Neuronal stem cell (in vitro differentiated cells): ENCODE data around the gene ASB5.
"Not testable (repeated sequence)": the region's sequence is repeated elsewhere in the genome, so short reads cannot be mapped to it uniquely, and the experiment has no call there.

ENCODE experiments used
- DNase-seq: peaks from one replicate; pipeline ENCODE4 v3.0.0-alpha.2; 2013; ENCODE audit warnings: low spot score
- H2AFZ ChIP-seq: one replicate; pipeline ENCODE4 v1.6.1; 2013; ENCODE audit warnings: mild to moderate bottlenecking, low read length, inconsistent platforms
- H2AK5ac ChIP-seq: 2 replicates; pipeline ENCODE4 v1.6.1; 2013; ENCODE audit warnings: low read depth, mild to moderate bottlenecking, inconsistent platforms, low read length, moderate library complexity, mixed read lengths
- H2BK120ac ChIP-seq: 2 replicates; pipeline ENCODE4 v1.6.1; 2013; ENCODE audit warnings: low read depth, mild to moderate bottlenecking, inconsistent platforms, low read length, moderate library complexity, mixed read lengths
- H2BK12ac ChIP-seq: one replicate; pipeline ENCODE4 v1.6.1; 2013; ENCODE audit warnings: low read length, inconsistent platforms
- H2BK15ac ChIP-seq: 2 replicates; pipeline ENCODE4 v1.6.1; 2013; ENCODE audit warnings: mild to moderate bottlenecking, low read length, inconsistent platforms, mixed read lengths
- H2BK5ac ChIP-seq: one replicate; pipeline ENCODE4 v1.6.1; 2013; ENCODE audit warnings: inconsistent platforms, mild to moderate bottlenecking, low read length, moderate library complexity
- H3K14ac ChIP-seq: one replicate; pipeline ENCODE4 v1.6.1; 2013; ENCODE audit warnings: low read length, inconsistent platforms
- H3K18ac ChIP-seq: 2 replicates; pipeline ENCODE4 v1.6.1; 2013; ENCODE audit warnings: low read length, inconsistent platforms
- H3K23ac ChIP-seq: 2 replicates; pipeline ENCODE4 v1.6.1; 2013; ENCODE audit warnings: low read depth, mild to moderate bottlenecking, mixed read lengths, low read length, inconsistent platforms; ENCODE audit not compliant: poor library complexity
- H3K27ac ChIP-seq: replicated peaks from 3 replicates; pipeline ENCODE4 v1.5.1; 2013; ENCODE audit warnings: low read length, inconsistent platforms
- H3K27me3 ChIP-seq, 3 experiments: 2 replicates each; pipeline ENCODE4 v1.6.1; 2013; ENCODE audit warnings: low read length in 3 of 3, mild to moderate bottlenecking in 2 of 3, inconsistent platforms in 1 of 3, low read depth in 1 of 3, mixed read lengths in 1 of 3, moderate library complexity in 1 of 3; ENCODE audit not compliant: control insufficient read depth in 3 of 3, insufficient read depth in 3 of 3
- H3K36me3 ChIP-seq, 2 donors: replicated peaks in 1 of 2; 2 replicates each; pipeline ENCODE4 v1.6.1; 2013; ENCODE audit warnings: low read length in 2 of 2; ENCODE audit not compliant: control insufficient read depth in 2 of 2, insufficient read depth in 2 of 2
- H3K4ac ChIP-seq: 2 replicates; pipeline ENCODE4 v1.6.1; 2013; ENCODE audit warnings: inconsistent platforms, mild to moderate bottlenecking, low read length, moderate library complexity
- H3K4me1 ChIP-seq, 2 donors: 1 replicate in 1 of 2; 2 replicates in 1 of 2; pipeline ENCODE4 v1.6.1; 2013; ENCODE audit warnings: low read length in 2 of 2, low read depth in 1 of 2; ENCODE audit not compliant: control insufficient read depth in 2 of 2, insufficient read depth in 1 of 2
- H3K4me2 ChIP-seq: one replicate; pipeline ENCODE4 v1.6.1; 2013; ENCODE audit warnings: mild to moderate bottlenecking, low read length, inconsistent platforms; ENCODE audit not compliant: insufficient read depth, poor library complexity, severe bottlenecking
- H3K4me3 ChIP-seq, 2 donors: 2 replicates each; pipeline ENCODE4 v1.5.1; 2013; ENCODE audit warnings: low read length in 2 of 2, mild to moderate bottlenecking in 2 of 2, inconsistent platforms in 1 of 2, moderate library complexity in 1 of 2
- H3K79me1 ChIP-seq: one replicate; pipeline ENCODE4 v1.6.1; 2013; ENCODE audit warnings: low read depth, mild to moderate bottlenecking, inconsistent platforms, low read length, moderate library complexity
- H3K9ac ChIP-seq: one replicate; pipeline ENCODE4 v1.6.1; 2013; ENCODE audit warnings: mild to moderate bottlenecking, low read depth, low read length, inconsistent platforms; ENCODE audit not compliant: poor library complexity
- H3K9me3 ChIP-seq, 2 donors: replicated peaks in 1 of 2; 2 replicates each; pipeline versions ENCODE3 to v1.6.1; 2013; ENCODE audit warnings: low read length in 2 of 2, mild to moderate bottlenecking in 2 of 2, inconsistent platforms in 1 of 2, low read depth in 1 of 2, mixed read lengths in 1 of 2, moderate library complexity in 1 of 2; ENCODE audit not compliant: control insufficient read depth in 2 of 2, insufficient read depth in 1 of 2
- H4K8ac ChIP-seq: one replicate; pipeline ENCODE4 v1.6.1; 2013; ENCODE audit warnings: low read depth, mild to moderate bottlenecking, inconsistent platforms, low read length, moderate library complexity
- H4K91ac ChIP-seq: one replicate; pipeline ENCODE4 v1.6.1; 2013; ENCODE audit warnings: low read length, low read depth, mild to moderate bottlenecking, inconsistent platforms; ENCODE audit not compliant: poor library complexity
- WGBS, 2 donors: extraction: QIAGEN DNeasy Blood & Tissue Kit; methylation state at CpG; one replicate each; pipeline ENCODE4 v1.1.7; 2013; ENCODE audit warnings: missing lambda C conversion rate in 2 of 2, mixed read lengths in 1 of 2; ENCODE audit not compliant: insufficient read length in 2 of 2, insufficient replicate concordance in 1 of 2; ENCODE audit errors: extremely low coverage in 2 of 2; 5-methylcytosine and 5-hydroxymethylcytosine counted together

The ASB5 gene

DNA sequence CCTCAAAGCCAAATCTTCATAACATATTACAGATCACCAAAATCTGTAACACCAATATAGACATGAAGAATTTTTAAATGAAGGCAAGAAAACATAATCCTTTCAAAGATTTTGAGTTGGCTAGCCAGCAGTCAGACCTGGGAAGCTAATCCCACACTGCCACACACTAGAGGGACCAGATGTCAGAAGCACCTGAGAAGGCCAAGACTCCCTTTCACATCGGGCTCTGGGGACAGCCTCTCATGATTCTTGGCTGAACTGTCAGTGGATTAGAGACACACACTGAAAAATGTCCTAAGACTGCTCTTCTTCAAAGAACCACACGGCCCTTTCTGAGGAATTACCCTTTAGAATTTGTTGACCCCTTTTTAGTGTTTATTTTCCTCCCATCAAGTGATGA, 45.5 kb downstream of the ASB5 start:
- H2AK5ac ChIP-seq: no peak overlapping the region
- no peak overlapping the region for H2BK120ac ChIP-seq
- no peak overlapping the region for H3K9ac ChIP-seq
- no peak overlapping the region for H3K4me2 ChIP-seq
- no peaks in the 10 kb centered on the region for H3K79me1 ChIP-seq
- H3K27me3 ChIP-seq: no peaks in the 10 kb centered on the region
- H2BK12ac ChIP-seq: no peak overlapping the region
- no peak overlapping the region for H3K4me3 ChIP-seq
- no peak overlapping the region for H3K27ac ChIP-seq
- no peak overlapping the region for H4K8ac ChIP-seq
- WGBS, 2 donors: no CpG with 5 or more reads among the region's 2 CpGs
- no peak overlapping the region for H4K91ac ChIP-seq
- no peak overlapping the region for H3K14ac ChIP-seq
- no peak overlapping the region for H3K23ac ChIP-seq
- DNase-seq: no peak
- H3K4me1 ChIP-seq: peaks cover 0 to 2% of the 10 kb centered on the region in 2 donors
- no peak overlapping the region for H2BK15ac ChIP-seq
- H3K9me3 ChIP-seq: no peaks in the 10 kb centered on the region
- no peaks in the 10 kb centered on the region for H3K36me3 ChIP-seq
- H2BK5ac ChIP-seq: no peak overlapping the region
- H3K4ac ChIP-seq: no peak overlapping the region
- no peak overlapping the region for H2AFZ ChIP-seq
- H3K18ac ChIP-seq: no peak overlapping the region

DNA sequence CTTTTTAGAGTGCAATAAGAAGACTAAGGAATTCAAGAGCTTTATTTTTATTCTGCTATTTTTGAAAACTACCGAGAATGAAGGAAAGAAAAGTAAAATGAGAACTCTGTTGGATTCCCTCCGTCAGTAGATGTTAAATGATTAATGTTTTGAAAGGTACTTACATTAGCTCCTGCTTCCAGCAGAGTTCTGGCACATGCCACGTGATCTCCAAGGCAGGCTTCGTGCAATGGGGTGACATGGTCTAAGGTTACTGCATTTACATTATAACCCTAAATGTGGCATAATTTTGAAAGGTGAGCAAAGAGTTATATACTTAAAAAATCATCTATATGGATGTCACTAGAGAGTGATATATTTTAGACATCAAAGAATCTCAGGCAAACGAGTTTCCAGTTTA, 46.9 kb downstream of the ASB5 start:
- Histone ChIP-seq H3K36me3 (no peaks in the 10 kb centered on the region), H3K27me3 (no peaks in the 10 kb centered on the region), H3K14ac (no peak overlapping the region), H2BK15ac (no peak overlapping the region), H2AK5ac (no peak overlapping the region), H4K8ac (no peak overlapping the region), H3K9ac (no peak overlapping the region), H3K4ac (no peak overlapping the region), H3K23ac (no peak overlapping the region), H3K4me3 (no peak overlapping the region), H3K79me1 (no peaks in the 10 kb centered on the region), H3K4me2 (no peak overlapping the region), H2AFZ (no peak overlapping the region), H2BK120ac (no peak overlapping the region), H2BK5ac (no peak overlapping the region), H4K91ac (no peak overlapping the region), H3K4me1 (peaks cover 0 to 2% of the 10 kb centered on the region in 2 donors), H3K27ac (no peak overlapping the region), H2BK12ac (no peak overlapping the region), H3K9me3 (no peaks in the 10 kb centered on the region), H3K18ac (no peak overlapping the region)
- DNase-seq: no peak
- no CpG with 5 or more reads among the region's 5 CpGs for WGBS, 2 donors

DNA sequence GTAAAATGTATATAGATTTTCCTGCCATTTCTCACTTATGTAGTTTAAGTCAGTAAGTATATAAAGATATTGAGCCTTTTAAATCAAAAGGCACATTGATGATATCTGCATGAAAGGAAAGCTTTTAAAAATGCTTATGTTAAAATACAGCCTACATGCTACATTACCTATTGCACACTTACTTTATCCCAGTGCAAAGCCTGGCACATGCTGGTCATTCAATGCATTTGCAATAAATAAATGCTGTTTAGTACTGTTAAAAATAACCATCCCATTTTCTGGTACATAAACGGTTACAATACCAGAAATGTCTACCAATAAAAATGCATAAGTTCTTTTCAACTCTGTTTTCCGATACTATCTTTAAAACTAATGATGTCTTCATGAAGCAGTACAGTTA, 51.5 kb downstream of the ASB5 start:
- Histone ChIP-seq H3K14ac (no peak overlapping the region), H3K18ac (no peak overlapping the region), H3K4ac (no peak overlapping the region), H3K27ac (no peak overlapping the region), H2AFZ (no peak overlapping the region), H3K9me3 (no peaks in the 10 kb centered on the region), H2BK15ac (no peak overlapping the region), H3K4me2 (no peak overlapping the region), H4K91ac (no peak overlapping the region), H3K36me3 (no peaks in the 10 kb centered on the region), H2BK5ac (no peak overlapping the region), H3K9ac (no peak overlapping the region), H2BK120ac (no peak overlapping the region), H4K8ac (no peak overlapping the region), H3K79me1 (no peaks in the 10 kb centered on the region), H2BK12ac (no peak overlapping the region), H3K4me1 (no peaks in the 10 kb centered on the region), H3K4me3 (no peak overlapping the region), H3K23ac (no peak overlapping the region), H3K27me3 (no peaks in the 10 kb centered on the region), H2AK5ac (no peak overlapping the region)
- WGBS, 2 donors: no CpG with 5 or more reads among the region's 2 CpGs
- no peak for DNase-seq

DNA sequence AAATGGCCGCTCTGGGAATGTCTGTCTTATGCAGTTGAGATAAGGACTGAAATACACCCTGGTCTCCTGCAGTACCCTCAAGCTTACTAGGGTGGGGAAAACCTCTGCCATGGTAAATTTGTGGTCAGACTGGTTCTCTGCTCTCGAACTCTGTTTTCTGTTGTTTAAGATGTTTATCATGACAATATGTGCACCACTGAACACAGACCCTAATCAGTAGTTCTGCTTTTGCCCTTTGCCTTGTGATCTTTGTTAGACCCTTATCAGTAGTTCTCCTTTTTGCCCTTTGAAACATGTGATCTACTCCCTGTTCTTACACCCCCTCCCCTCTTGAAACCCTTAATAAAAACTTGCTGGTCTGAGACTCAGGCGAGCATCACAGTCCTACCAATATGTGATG, 56.7 kb downstream of the ASB5 start:
- not testable (repeated sequence) for H3K14ac ChIP-seq, H3K9me3 ChIP-seq, DNase-seq, H2BK120ac ChIP-seq, H2BK15ac ChIP-seq, H3K36me3 ChIP-seq, H2AK5ac ChIP-seq, H3K4me2 ChIP-seq, H3K27me3 ChIP-seq, H4K91ac ChIP-seq, H3K27ac ChIP-seq, H2BK12ac ChIP-seq, H3K23ac ChIP-seq, H3K79me1 ChIP-seq, H3K4me1 ChIP-seq, H3K9ac ChIP-seq, H3K4ac ChIP-seq, H2BK5ac ChIP-seq, H3K18ac ChIP-seq, H4K8ac ChIP-seq, H2AFZ ChIP-seq, H3K4me3 ChIP-seq
- no CpG with 5 or more reads among the region's 3 CpGs for WGBS, 2 donors
